ENCODE measurements around the gene NDUFC1. TPM values are rescaled to one million over a fixed set of nuclear protein-coding genes. Genes with fewer than 3 reads are reported as not detected.
A peak's percentile ranks its signal among the peaks of the same experiment; 100 is the strongest.

NDUFC1 gene
- 16.9 and 26.5 TPM in 2 replicates for total RNA-seq
- 33.0 TPM for total RNA-seq (2013)
- polyA plus RNA-seq: 19.1 and 21.3 TPM in 2 replicates
- polyA minus RNA-seq: 15.1 and 20.3 TPM in 2 replicates

DNA sequence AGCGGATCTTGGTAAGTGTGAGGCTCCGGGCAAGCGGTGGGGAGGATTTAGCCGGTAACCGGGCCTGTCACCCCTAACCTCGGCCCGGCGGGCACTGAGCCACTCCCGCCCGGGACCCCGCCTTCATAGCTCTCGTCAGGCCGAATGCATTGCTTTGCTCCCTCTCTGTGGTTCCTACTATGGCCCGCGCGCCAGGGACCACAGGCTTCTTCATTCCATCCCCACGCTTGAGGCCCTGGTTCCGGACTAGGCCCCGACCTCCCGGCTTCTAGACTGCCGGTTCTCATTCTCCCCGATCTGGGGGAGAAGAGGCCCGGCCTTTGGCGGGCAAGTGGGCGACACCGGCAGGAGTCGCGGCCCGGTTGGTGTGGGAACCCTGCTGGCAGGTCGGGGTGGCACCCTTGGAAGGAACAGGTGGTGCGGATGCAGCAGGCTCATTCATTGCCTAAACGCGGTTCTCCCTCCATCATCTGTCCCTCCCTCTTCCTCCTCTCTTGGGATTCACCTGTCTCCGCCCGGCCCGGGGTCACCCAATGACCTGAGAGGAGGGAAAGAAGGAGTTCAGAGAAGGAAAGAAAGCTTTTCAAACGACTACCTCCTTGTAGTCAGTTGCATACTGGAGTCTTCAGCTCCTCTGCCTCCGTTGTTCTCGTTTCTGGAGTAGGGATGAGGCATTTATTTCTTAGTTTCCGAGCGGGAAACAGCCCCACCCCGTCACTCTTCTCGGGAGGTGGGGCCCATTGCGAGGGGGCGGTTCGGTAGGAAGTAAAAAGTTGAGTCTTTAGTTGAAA, at the start of gene NDUFC1:
NDUFC1 (minus strand) TSS at position 657 of the 791 bp plus-strand sequence. CDS start 6,679 bp downstream, outside the sequence.
- Histone ChIP-seq H2AFZ (ENCODE audit: insufficient read depth, low read depth, low read length, poor library complexity, severe bottlenecking) (peak within 1 kb of the TSS; percentile 86), H4K20me1 (ENCODE audit: control insufficient read depth, insufficient read depth, low read length, poor library complexity, severe bottlenecking) (peaks cover 8% of the 10 kb centered on the region), H3K36me3 (replicated peaks in 1 of 2; ENCODE audit: control extremely low read depth in 1 of 2, control insufficient read depth in 1 of 2, extremely low read depth in 1 of 2, insufficient read depth in 2 of 2, low read length in 1 of 2) (peaks cover 0 to 6% of the 10 kb centered on the region in 2 experiments), H3K4me2 (replicated peaks; ENCODE audit: low read depth, low read length, poor library complexity, severe bottlenecking) (peak within 1 kb of the TSS; percentile 73), H3K79me2 (ENCODE audit: control insufficient read depth, insufficient read depth, low read length) (peaks cover 79% of the 10 kb centered on the region), H3K27me3 (replicated peaks in 1 of 4; ENCODE audit: control extremely low read depth in 1 of 4, control insufficient read depth in 3 of 4, insufficient read depth in 4 of 4, low read length in 3 of 4) (no peaks in the 10 kb centered on the region), H3K4me3 (ENCODE audit: control extremely low read depth in 1 of 5, extremely low read depth in 1 of 5, insufficient read depth in 1 of 5, low read depth in 2 of 5, low read length in 4 of 5) (peak within 1 kb of the TSS; percentile 75 to 98 (median 93)), H3K9ac (ENCODE audit: low read length) (peak within 1 kb of the TSS; percentile 91), H3K9me3 (ENCODE audit: control extremely low read depth in 1 of 3, control insufficient read depth in 2 of 3, insufficient read depth in 1 of 3, low read length in 2 of 3) (no peaks in the 10 kb centered on the region), H3K4me1 (ENCODE audit: control insufficient read depth in 2 of 2, insufficient read depth in 2 of 2, low read length in 2 of 2) (peaks cover 22% of the 10 kb centered on the region in 2 donors), H3K27ac (ENCODE audit: low read length in 2 of 2) (peak within 1 kb of the TSS; percentile 91 to 96)
- Mint-ChIP-seq H3K27me3 (no peaks in the 10 kb centered on the region), H3K4me1 (peaks cover 52% of the 10 kb centered on the region), H3K27ac (peak within 1 kb of the TSS; percentile 99), H3K9me3 (ENCODE audit: insufficient read depth) (no peaks in the 10 kb centered on the region), H3K4me3 (peak within 1 kb of the TSS; percentile 99)
- ATAC-seq (ENCODE audit: low read depth): peak; percentile 42
- peak; percentile 83 for DNase-seq
- ChIA-PET CTCF (interaction anchor here (0.7 to 4.1 kb wide), 13 partner anchors 9 to 272 kb away, joined by 3 to 24 read pairs (median 4); partner anchors contain the start of gene ELF2), POLR2A (interaction anchor here (0.5 to 3.0 kb wide), 6 partner anchors 8 to 266 kb away, joined by 3 to 28 read pairs (median 6); partner anchors contain the start of genes ELF2 and SETD7)
- intact Hi-C loops (cut with micrococcal nuclease): loop anchor here (1.0 to 5.0 kb wide), 9 partner anchors 10 to 851 kb away; partner anchors contain the start of genes ELF2, NOCT and SETD7
- under 1% methylated on average over 30 of the region's 46 CpGs for WGBS (ENCODE audit: insufficient coverage)
- TF ChIP-seq, protein P1, sequence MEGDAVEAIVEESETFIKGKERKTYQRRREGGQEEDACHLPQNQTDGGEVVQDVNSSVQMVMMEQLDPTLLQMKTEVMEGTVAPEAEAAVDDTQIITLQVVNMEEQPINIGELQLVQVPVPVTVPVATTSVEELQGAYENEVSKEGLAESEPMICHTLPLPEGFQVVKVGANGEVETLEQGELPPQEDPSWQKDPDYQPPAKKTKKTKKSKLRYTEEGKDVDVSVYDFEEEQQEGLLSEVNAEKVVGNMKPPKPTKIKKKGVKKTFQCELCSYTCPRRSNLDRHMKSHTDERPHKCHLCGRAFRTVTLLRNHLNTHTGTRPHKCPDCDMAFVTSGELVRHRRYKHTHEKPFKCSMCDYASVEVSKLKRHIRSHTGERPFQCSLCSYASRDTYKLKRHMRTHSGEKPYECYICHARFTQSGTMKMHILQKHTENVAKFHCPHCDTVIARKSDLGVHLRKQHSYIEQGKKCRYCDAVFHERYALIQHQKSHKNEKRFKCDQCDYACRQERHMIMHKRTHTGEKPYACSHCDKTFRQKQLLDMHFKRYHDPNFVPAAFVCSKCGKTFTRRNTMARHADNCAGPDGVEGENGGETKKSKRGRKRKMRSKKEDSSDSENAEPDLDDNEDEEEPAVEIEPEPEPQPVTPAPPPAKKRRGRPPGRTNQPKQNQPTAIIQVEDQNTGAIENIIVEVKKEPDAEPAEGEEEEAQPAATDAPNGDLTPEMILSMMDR (IDR thresholded peaks at IDR 0.05): peak; percentile 72
- no peak for TF ChIP-seq EZH2 (IDR thresholded peaks at IDR 0.05; ENCODE audit: borderline replicate concordance, insufficient read depth, low read depth, low read length, poor library complexity, severe bottlenecking)
